ENCODE data around the gene IGF2BP3.
"Not testable (repeated sequence)": the region's sequence is repeated elsewhere in the genome, so short reads cannot be mapped to it uniquely, and the experiment has no call there.

The IGF2BP3 gene

DNA sequence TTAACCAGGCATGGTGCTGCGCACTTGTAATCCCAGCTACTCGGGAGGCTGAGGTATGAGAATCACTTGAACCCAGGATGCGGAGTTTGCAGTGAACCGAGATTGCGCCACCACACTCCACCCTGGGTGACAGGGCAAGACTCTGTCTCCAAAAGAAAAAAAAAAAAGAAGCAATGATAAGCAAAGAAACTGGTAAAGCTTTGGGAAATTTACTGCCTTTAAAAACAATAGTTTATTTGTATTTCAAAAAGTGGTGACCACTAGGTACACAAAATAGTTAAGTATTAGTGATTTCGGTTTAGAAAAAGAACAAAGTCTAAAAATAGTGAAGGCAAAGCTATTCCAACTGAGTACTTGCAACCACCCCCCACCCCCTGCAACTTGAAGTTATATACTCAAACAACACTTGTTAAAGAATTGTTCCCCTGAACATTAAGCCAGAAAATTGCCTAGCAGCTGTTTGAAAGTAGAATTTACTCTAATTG, 133.4 kb downstream of the IGF2BP3 start:
- DNase-seq, result no peak

DNA sequence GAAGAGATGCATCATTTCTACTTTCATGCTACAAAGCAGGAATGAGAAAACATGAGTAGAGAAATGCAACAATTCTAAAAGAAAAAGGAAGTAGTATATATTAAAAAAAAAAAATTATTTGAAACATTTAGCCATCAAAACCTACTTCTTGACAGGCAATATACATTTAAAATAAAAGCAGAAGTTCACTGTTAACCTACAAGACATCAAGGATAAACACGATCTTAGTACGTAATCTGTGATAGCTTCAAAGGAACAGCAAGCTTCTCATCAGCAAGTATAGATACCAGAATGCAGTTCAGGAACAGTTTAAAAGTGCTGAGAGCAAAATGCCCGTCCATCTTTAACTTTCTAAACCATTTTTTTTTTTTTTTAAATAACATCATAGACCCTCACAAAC, 134.2 kb downstream of the IGF2BP3 start:
- DNase-seq, result no peak

DNA sequence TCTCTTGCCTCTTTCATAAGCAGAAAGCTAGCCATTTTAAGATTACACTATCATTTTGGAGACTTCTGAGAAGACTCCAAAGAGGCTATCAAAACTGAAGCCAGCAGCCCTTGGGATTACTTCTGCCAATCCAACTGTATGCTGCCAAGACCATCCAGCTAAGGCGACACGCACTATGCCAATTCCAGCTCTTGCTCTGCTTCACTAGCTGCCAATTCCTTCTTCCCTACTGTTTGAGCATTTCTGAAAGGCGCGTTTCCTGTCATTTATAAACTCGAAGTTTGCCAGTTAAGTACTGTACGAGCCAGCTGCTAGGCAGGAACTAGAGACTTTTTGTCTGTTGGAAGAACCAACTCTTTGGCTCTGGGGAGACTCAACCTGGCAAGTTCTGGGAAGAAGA, 134.7 kb downstream of the IGF2BP3 start:
- DNase-seq, result no peak

- no peak for DNase-seq
Measured at GRCh38 chr7:23335136-23335535, 135.2 kb downstream of the IGF2BP3 start.

DNA sequence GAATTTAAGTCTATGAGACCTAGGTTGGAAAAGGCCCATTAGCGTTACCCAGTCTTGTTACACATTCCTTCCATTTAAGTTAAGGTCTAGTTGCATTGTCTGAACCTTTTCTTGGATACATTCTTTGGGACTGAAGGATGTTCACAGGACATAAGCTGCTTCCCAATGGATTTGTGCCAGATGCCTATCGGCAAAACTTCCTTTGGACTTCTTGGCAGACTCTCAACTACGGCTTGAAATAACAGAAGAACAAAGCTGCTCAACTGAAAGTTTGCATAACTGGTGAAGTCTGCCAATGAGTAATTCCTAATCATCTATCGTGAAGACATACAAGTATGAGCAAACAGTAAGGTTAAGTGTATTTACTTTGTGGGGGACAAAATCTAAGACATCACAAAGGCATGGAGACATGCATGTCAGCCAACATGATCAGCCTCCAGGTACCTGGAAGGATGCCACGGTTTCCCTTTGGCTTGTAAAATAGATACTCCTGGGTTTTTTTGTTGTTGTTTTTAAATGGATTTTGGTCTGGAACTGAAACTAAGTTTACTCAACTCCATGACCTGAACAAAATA, 135.7 kb downstream of the IGF2BP3 start:
- DNase-seq, result no peak

DNA sequence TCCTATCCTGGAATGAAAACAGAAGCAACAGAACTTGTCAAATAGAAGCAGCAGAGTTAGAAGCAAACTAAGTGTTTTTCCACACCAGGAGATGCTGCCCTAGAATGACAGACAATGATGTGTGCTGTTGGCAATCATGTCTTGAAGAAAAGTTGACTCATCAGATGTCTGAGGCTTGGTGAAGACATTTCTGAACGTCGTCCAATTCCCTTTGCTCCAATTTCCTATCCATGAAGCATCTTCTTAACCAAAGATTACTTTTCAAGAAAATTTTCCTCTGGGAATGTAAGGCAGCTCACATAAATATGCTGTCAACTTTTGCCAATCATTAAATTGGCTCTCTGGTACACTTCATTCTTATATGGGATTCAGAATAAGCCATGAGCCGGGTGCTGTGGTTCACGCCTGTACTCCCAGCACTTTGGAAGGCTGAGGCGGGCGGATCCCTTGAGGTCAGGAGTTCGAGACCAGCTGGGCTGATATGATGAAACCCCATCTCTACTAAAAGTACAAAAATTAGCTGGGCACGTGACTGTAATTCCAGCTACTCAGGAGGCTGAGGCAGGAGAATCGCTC, 136.5 kb downstream of the IGF2BP3 start:
- no peak for DNase-seq

DNA sequence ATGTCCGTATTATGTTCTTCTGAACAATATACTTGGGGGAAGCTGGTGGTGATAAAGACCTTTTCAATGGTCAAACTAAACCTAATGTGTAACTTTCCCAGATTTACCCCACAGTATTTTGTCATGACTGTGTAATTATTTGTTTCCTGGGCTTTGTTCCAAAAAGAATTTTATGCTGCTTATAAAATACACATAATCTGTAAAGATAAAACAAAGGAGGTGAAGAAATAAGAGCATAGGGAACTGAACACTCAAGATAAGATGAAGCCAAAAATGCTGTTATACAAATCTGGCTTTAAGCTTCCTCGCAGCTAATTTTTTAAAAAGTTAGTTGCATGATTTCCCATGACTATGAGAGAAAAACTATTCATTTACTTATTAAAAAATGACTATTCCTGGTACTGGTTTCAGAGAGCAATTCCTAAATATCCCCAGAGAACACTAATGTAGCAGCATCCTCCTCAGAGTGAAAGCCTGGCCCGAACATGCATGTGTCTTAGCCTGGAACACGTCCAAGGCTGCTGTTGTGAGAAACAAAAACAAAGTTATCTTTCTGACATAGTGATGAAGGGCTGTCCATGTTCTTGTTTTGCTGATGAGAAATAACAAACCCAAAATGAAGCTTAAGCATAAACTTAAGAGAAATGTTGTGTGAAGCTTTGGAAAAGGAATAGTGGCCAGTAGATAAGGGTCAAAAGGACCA, 137.2 kb downstream of the IGF2BP3 start:
- DNase-seq, result no peak

- DNase-seq, result no peak
Measured at GRCh38 chr7:23332193-23332592, 138.1 kb downstream of the IGF2BP3 start.

GRCh38 chr7:23331132-23331531, 139.2 kb downstream of the IGF2BP3 start:
- DNase-seq, result no peak

GRCh38 chr7:23315366-23315765, 154.9 kb downstream of the IGF2BP3 start:
- DNase-seq, result no peak

DNA sequence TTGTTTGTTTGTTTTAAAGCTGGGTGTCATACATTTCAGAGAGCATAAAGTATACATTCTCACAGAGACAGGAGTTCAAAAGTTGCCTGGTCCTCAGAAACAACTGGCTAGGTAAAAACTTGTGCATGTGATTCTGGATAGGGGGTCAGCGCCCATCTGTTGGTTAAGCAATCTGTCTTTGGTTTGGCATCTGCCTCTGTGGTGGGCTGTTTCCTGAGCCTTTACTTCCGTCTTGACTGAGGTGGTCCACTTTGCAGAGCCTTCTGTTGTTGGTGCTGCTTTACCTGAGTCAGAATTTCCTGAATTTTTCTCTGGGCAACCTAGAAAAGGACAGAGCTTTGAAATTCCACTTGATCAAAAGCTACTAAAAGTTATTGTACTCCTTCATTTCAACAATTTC, 158.2 kb downstream of the IGF2BP3 start:
- DNase-seq, result not testable (repeated sequence)

- DNase-seq, result no peak
Measured at GRCh38 chr7:23308754-23309153, 161.5 kb downstream of the IGF2BP3 start.

- no peak for DNase-seq
Measured at GRCh38 chr7:23306936-23307521, 163.3 kb downstream of the IGF2BP3 start.

DNA sequence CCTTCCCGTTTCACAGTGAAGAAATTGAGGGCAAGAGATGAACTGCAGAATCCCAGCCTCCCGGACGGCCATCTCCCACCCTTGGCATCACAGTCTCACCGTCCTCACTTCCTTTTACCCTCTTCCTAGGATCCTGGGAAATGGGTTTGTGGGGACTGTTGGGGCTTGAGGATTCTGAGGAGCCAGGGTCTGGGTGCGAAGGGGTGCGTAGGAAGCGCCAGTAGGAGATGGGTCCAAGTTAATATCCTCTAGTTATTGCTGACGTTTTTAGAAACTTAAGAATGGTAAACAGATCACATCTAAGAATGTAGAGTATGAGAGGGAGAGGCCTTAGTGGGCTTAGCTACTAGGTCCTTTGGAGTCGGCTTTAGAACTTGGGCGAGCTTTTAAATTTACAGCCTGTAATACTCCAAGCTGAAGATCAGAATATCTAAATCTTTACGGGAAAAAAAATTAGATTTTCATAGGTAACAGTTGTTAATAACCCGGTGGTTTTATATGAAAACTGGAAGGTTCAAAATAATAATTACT, 170.5 kb downstream of the IGF2BP3 start:
- no peak for DNase-seq

DNA sequence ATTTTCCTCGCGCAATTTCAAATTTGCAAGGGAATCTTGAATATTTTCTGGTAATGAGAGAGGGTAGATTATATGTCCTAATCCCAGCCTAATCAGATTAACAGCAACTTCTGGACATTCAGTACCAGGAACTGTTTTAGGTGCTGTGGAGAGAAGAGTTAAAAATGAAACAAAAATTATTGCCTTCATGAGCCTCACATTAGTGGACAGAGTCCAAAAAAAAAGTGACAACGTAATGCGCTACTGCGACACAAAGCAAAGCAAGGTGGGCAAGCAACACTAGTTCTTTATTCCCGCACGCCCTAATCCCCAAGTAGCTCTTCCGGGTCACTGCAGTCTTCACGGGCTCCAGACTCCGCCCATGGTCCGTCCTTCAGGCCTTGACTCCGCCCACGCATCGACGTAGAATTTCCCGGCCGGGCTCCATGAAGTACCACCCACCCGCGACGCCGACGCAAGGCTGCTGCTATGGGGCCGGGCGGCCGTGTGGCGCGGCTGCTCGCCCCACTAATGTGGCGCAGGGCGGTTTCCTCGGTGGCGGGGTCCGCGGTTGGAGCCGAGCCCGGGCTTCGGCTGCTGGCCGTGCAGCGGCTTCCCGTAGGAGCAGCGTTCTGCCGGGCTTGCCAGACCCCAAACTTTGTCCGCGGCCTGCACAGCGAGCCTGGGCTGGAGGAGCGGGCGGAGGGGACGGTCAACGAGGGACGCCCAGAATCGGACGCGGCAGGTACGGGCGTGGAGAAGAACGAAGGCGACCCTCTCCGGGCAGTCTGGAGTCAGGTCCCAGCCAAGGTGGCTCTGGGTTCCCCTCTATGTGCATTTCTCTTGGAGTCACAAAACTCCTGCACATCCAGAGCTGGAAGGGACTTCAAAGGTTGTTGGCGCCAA, 171.2 kb downstream of the IGF2BP3 start, which contains the start of gene MALSU1:
Gene MALSU1 (plus strand): TSS at position 455 of the 885 bp plus-strand sequence. CDS start 14 bp downstream, at position 469.
- DNase-seq, result peak; percentile 98

- DNase-seq, result no peak
Measured at GRCh38 chr7:23298141-23298881, 172.0 kb downstream of the IGF2BP3 start.

- no peak for DNase-seq
Measured at GRCh38 chr7:23295401-23295697, 174.9 kb downstream of the IGF2BP3 start.

GRCh38 chr7:23294549-23295400, 175.5 kb downstream of the IGF2BP3 start:
- no peak for DNase-seq

- DNase-seq, result no peak
Measured at GRCh38 chr7:23293500-23294073, 176.7 kb downstream of the IGF2BP3 start.

- DNase-seq, result no peak
Measured at GRCh38 chr7:23292623-23293022, 177.7 kb downstream of the IGF2BP3 start.
